ENCODE results near the gene BGN. TPM values are rescaled to one million over a fixed set of nuclear protein-coding genes. Genes with fewer than 3 reads are reported as not detected.

BGN gene
- total and polyA plus RNA-seq, 2 donors (not counting 1 experiment from before 2014, with no cell fraction given) = not detected

GRCh38 chrX:153477901-153478300, 16.9 kb upstream of the BGN start:
- Mint-ChIP-seq H3K27ac (no peak overlapping the region), H3K4me3 (no peak overlapping the region), H3K9me3 (ENCODE audit: insufficient read depth) (no peaks in the 10 kb centered on the region), H3K27me3 (no peaks in the 10 kb centered on the region), H3K4me1 (peaks cover 6% of the 10 kb centered on the region)
- DNase-seq (no peak), ATAC-seq (ENCODE audit: low read depth) (no peak)
- H3K27ac ChIP-seq (ENCODE audit: low read length in 2 of 2) = no peak overlapping the region
- H2AFZ ChIP-seq (ENCODE audit: insufficient read depth, low read depth, low read length, poor library complexity, severe bottlenecking) = no peak overlapping the region
- ChIA-PET POLR2A (no interaction called here), CTCF (no interaction called here)
- no peak overlapping the region for H3K4me2 ChIP-seq (replicated peaks; ENCODE audit: low read depth, low read length, poor library complexity, severe bottlenecking)
- H3K36me3 ChIP-seq (replicated peaks in 1 of 2; ENCODE audit: control extremely low read depth in 1 of 2, control insufficient read depth in 1 of 2, extremely low read depth in 1 of 2, insufficient read depth in 2 of 2, low read length in 1 of 2) = no peaks in the 10 kb centered on the region
- WGBS (ENCODE audit: insufficient coverage) = 98% methylated on average over 7 of the region's 9 CpGs
- H4K20me1 ChIP-seq (ENCODE audit: control insufficient read depth, insufficient read depth, low read length, poor library complexity, severe bottlenecking) = no peaks in the 10 kb centered on the region
- no peak overlapping the region for H3K4me3 ChIP-seq (ENCODE audit: control extremely low read depth in 1 of 5, extremely low read depth in 1 of 5, insufficient read depth in 1 of 5, low read depth in 2 of 5, low read length in 4 of 5)
- H3K79me2 ChIP-seq (ENCODE audit: control insufficient read depth, insufficient read depth, low read length) = no peaks in the 10 kb centered on the region
- H3K9me3 ChIP-seq (ENCODE audit: control extremely low read depth in 1 of 3, control insufficient read depth in 2 of 3, insufficient read depth in 1 of 3, low read length in 2 of 3) = no peaks in the 10 kb centered on the region
- TF ChIP-seq, protein P1, sequence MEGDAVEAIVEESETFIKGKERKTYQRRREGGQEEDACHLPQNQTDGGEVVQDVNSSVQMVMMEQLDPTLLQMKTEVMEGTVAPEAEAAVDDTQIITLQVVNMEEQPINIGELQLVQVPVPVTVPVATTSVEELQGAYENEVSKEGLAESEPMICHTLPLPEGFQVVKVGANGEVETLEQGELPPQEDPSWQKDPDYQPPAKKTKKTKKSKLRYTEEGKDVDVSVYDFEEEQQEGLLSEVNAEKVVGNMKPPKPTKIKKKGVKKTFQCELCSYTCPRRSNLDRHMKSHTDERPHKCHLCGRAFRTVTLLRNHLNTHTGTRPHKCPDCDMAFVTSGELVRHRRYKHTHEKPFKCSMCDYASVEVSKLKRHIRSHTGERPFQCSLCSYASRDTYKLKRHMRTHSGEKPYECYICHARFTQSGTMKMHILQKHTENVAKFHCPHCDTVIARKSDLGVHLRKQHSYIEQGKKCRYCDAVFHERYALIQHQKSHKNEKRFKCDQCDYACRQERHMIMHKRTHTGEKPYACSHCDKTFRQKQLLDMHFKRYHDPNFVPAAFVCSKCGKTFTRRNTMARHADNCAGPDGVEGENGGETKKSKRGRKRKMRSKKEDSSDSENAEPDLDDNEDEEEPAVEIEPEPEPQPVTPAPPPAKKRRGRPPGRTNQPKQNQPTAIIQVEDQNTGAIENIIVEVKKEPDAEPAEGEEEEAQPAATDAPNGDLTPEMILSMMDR (IDR thresholded peaks at IDR 0.05) = no peak
- TF ChIP-seq EZH2 (IDR thresholded peaks at IDR 0.05; ENCODE audit: borderline replicate concordance, insufficient read depth, low read depth, low read length, poor library complexity, severe bottlenecking) = no peak
- H3K27me3 ChIP-seq (replicated peaks in 1 of 4; ENCODE audit: control extremely low read depth in 1 of 4, control insufficient read depth in 3 of 4, insufficient read depth in 4 of 4, low read length in 3 of 4) = no peaks in the 10 kb centered on the region
- H3K4me1 ChIP-seq (ENCODE audit: control insufficient read depth in 2 of 2, insufficient read depth in 2 of 2, low read length in 2 of 2) = peaks cover 0 to 10% of the 10 kb centered on the region in 2 donors
- no peak overlapping the region for H3K9ac ChIP-seq (ENCODE audit: low read length)
- intact Hi-C loops (cut with micrococcal nuclease) = no loop called here

DNA sequence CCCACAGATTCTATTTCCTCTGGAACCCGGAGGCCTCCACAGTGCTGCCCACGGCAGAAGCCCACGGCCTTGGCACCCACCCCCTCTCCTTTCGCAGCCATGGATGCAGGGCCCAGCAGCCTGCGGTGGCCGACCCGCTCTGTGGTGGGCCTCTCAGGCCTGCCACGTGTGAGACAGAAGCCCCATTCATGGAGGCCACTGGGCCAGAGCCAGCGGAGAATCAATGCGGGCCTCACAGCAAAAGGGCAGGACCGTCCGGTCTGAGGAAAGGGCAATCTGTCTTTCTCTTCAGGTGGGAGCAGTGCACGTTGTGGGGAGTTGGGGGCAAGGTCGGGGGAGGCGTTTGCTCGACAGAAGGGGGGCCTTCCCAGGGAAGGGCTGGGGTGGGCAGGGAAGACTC, 16.0 kb upstream of the BGN start:
- intact Hi-C loops (cut with micrococcal nuclease) = no loop called here
- H3K27ac ChIP-seq (ENCODE audit: low read length in 2 of 2) = no peak overlapping the region
- H3K79me2 ChIP-seq (ENCODE audit: control insufficient read depth, insufficient read depth, low read length) = no peaks in the 10 kb centered on the region
- POLR2A ChIA-PET = no interaction called here
- H3K4me1 ChIP-seq (ENCODE audit: control insufficient read depth in 2 of 2, insufficient read depth in 2 of 2, low read length in 2 of 2) = peaks cover 0 to 10% of the 10 kb centered on the region in 2 donors
- Mint-ChIP-seq H3K4me3 (no peak overlapping the region), H3K27me3 (no peaks in the 10 kb centered on the region), H3K4me1 (peaks cover 3% of the 10 kb centered on the region), H3K27ac (no peak overlapping the region), H3K9me3 (ENCODE audit: insufficient read depth) (no peaks in the 10 kb centered on the region)
- H4K20me1 ChIP-seq (ENCODE audit: control insufficient read depth, insufficient read depth, low read length, poor library complexity, severe bottlenecking) = no peaks in the 10 kb centered on the region
- TF ChIP-seq EZH2 (IDR thresholded peaks at IDR 0.05; ENCODE audit: borderline replicate concordance, insufficient read depth, low read depth, low read length, poor library complexity, severe bottlenecking) = no peak
- TF ChIP-seq, protein P1 (IDR thresholded peaks at IDR 0.05) = no peak
- DNase-seq (no peak), ATAC-seq (ENCODE audit: low read depth) (no peak)
- no peak overlapping the region for H3K4me2 ChIP-seq (replicated peaks; ENCODE audit: low read depth, low read length, poor library complexity, severe bottlenecking)
- no peaks in the 10 kb centered on the region for H3K9me3 ChIP-seq (ENCODE audit: control extremely low read depth in 1 of 3, control insufficient read depth in 2 of 3, insufficient read depth in 1 of 3, low read length in 2 of 3)
- CTCF ChIA-PET = no interaction called here
- H2AFZ ChIP-seq (ENCODE audit: insufficient read depth, low read depth, low read length, poor library complexity, severe bottlenecking) = no peak overlapping the region
- H3K9ac ChIP-seq (ENCODE audit: low read length) = no peak overlapping the region
- H3K36me3 ChIP-seq (replicated peaks in 1 of 2; ENCODE audit: control extremely low read depth in 1 of 2, control insufficient read depth in 1 of 2, extremely low read depth in 1 of 2, insufficient read depth in 2 of 2, low read length in 1 of 2) = no peaks in the 10 kb centered on the region
- no peaks in the 10 kb centered on the region for H3K27me3 ChIP-seq (replicated peaks in 1 of 4; ENCODE audit: control extremely low read depth in 1 of 4, control insufficient read depth in 3 of 4, insufficient read depth in 4 of 4, low read length in 3 of 4)
- WGBS (ENCODE audit: insufficient coverage) = 86% methylated on average over 10 of the region's 16 CpGs
- no peak overlapping the region for H3K4me3 ChIP-seq (ENCODE audit: control extremely low read depth in 1 of 5, extremely low read depth in 1 of 5, insufficient read depth in 1 of 5, low read depth in 2 of 5, low read length in 4 of 5)
